K562 (cell line): ENCODE data around the gene RALGPS1. TPM values are rescaled to one million over a fixed set of nuclear protein-coding genes. Genes with fewer than 3 reads are reported as not detected.

Source experiments
- ATF4 ChIP-seq: fragments of 450-650 bp; formaldehyde crosslinking; IDR thresholded peaks from 2 replicates; pipeline ENCODE4 v1.4.0; 2022; ENCODE audit warnings: mild to moderate bottlenecking, moderate library complexity
- DIDO1 ChIP-seq: fragments of 450-650 bp; IDR thresholded peaks from 2 replicates; pipeline ENCODE4 v1.6.1; 2016; ENCODE audit warnings: low read depth, missing biosample characterization, missing genetic modification characterization
- ELF4 ChIP-seq: fragments of 450-650 bp; formaldehyde crosslinking; IDR thresholded peaks from 2 replicates; pipeline ENCODE4 v1.4.0; 2022; ENCODE audit warnings: missing genetic modification characterization
- EZH2 ChIP-seq: IDR thresholded peaks from 2 replicates; pipeline ENCODE4 v1.6.1; 2012; ENCODE audit warnings: low read depth, mild to moderate bottlenecking, inconsistent platforms, low read length, borderline replicate concordance
- HLTF ChIP-seq: fragments of 450-650 bp; IDR thresholded peaks from 2 replicates; pipeline ENCODE4 v1.6.1; 2016
- HMG20A ChIP-seq: fragments of 450-650 bp; formaldehyde crosslinking; conservative IDR thresholded peaks from 2 replicates; pipeline ENCODE4 v1.4.0; 2020; ENCODE audit warnings: mild to moderate bottlenecking, mixed read lengths
- NCOA1 ChIP-seq: fragments of 450-650 bp; IDR thresholded peaks from 2 replicates; pipeline ENCODE4 v1.6.1; 2016; ENCODE audit warnings: low read depth
- NR0B1 ChIP-seq: fragments of 450-650 bp; IDR thresholded peaks from one replicate; pipeline ENCODE4 v1.6.1; 2018; ENCODE audit warnings: mild to moderate bottlenecking, moderate library complexity; ENCODE audit not compliant: partially characterized antibody
- RREB1 ChIP-seq: fragments of 250-450 bp; sonication (Bioruptor Pico); IDR thresholded peaks from 2 replicates; pipeline ENCODE4 v1.4.0; 2020
- SP1 ChIP-seq: sonication (generic); formaldehyde crosslinking; IDR thresholded peaks from 2 replicates; pipeline ENCODE4 v1.8.1; 2022; ENCODE audit warnings: mild to moderate bottlenecking, missing genetic modification reagents
- SP2 ChIP-seq: IDR thresholded peaks from 2 replicates; pipeline ENCODE4 v1.6.1; 2011; ENCODE audit warnings: mild to moderate bottlenecking, low read depth, low read length, moderate library complexity; ENCODE audit not compliant: poor library complexity, severe bottlenecking; ENCODE audit errors: extremely low read depth
- TCF3 ChIP-seq: sonication (generic); formaldehyde crosslinking; IDR thresholded peaks from 2 replicates; pipeline ENCODE4 v1.4.0; 2020; ENCODE audit warnings: mild to moderate bottlenecking, missing genetic modification reagents
- TCFL5 ChIP-seq: fragments of 250-450 bp; sonication (Bioruptor Pico); conservative IDR thresholded peaks from 2 replicates; pipeline ENCODE4 v1.6.1; 2021; ENCODE audit warnings: mild to moderate bottlenecking, moderate library complexity, matching md5 sums
- ZFP30 ChIP-seq: fragments of 250-450 bp; sonication (Bioruptor Pico); IDR thresholded peaks from 2 replicates; pipeline ENCODE4 v1.8.0; 2022; ENCODE audit warnings: moderate library complexity, mild to moderate bottlenecking, inconsistent platforms, borderline replicate concordance
- ZMIZ1 ChIP-seq, 2 experiments: fragments of 150-350 bp in 1 of 2; IDR thresholded peaks; 2 replicates each; pipeline ENCODE4 v1.6.1; 2012 to 2016; ENCODE audit warnings: low read depth in 2 of 2, low read length in 2 of 2, mild to moderate bottlenecking in 1 of 2, moderate library complexity in 1 of 2
- ZNF253 ChIP-seq: fragments of 250-450 bp; sonication (Bioruptor Pico); conservative IDR thresholded peaks from 2 replicates; pipeline ENCODE4 v1.6.1; 2021; ENCODE audit warnings: mild to moderate bottlenecking
- ZNF347 ChIP-seq: fragments of 450-650 bp; formaldehyde crosslinking; IDR thresholded peaks from 2 replicates; pipeline ENCODE4 v1.4.0; 2020; ENCODE audit warnings: low read depth, mild to moderate bottlenecking, moderate library complexity
- ZNF77 ChIP-seq: fragments of 250-450 bp; sonication (Bioruptor Pico); IDR thresholded peaks from 2 replicates; pipeline ENCODE4 v1.5.0; 2020
- polyA plus RNA-seq, 8 experiments: library from polyadenylated mRNA; depleted of rRNA in 4 of 8; stranded (reverse) in 5 of 8; unstranded in 3 of 8; fragments of >200 nt; fragmentation: Nextera tagmentation in 2 of 8; fragmentation: Illumina TruSeq in 1 of 8; extraction: Ambion mirVana in 2 of 8; extraction: Trizol in 1 of 8; gene quantifications; 2 replicates each; pipeline versions ENCODE4 v1.2.1 to v1.2.3, GENCODE V29; 2011 to 2014; ENCODE audit warnings: inconsistent platforms in 1 of 8, missing spikeins in 1 of 8
- total RNA-seq, 7 experiments: library from RNA; depleted of rRNA in 6 of 7; stranded (reverse); fragments of >200 nt in 6 of 7; fragmentation: Illumina TruSeq in 2 of 7; extraction: Trizol in 2 of 7; gene quantifications; 2 replicates each; pipeline versions ENCODE4 v1.2.1 to v1.2.3, GENCODE V29; 2011 to 2021; ENCODE audit warnings: low replicate concordance in 1 of 7

Gene RALGPS1
- total and polyA plus RNA-seq, 9 of the 15 experiments (the other 6 are each of a cell fraction or from before 2014, with no cell fraction given), result 0.04 to 2.6 (median 1.5) TPM

DNA sequence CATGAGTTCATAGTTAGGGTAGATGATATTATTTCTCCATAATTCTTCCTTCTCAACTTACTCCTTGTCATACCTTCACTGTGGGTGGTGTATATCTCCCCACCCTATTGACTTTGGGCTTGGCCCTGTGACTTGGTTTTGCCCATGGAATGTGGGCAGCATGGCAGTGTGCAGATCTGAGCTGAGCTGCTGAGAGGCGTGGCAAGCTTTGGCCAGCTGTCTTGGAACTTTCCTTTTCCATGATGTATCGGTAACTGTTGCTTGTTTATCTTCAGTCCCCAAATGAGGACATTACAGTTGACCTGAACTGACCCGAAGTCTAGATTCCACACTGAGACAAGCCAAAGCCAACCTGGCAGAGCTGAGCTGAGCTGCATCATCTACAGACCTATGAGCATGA is 70.4 kb downstream of the RALGPS1 start (continued):
- TF ChIP-seq NR0B1 (no peak), RREB1 (CRISPR knock-in tag) (no peak), HMG20A (no peak), DIDO1 (no peak), SP1 (CRISPR knock-in tag) (no peak), TCFL5 (no peak), ZNF347 (CRISPR knock-in tag) (no peak), ZFP30 (CRISPR knock-in tag) (no peak), ELF4 (CRISPR knock-in tag) (0 out of 2 replicates have a peak, but pooled peaks have one; percentile 36), ZNF253 (CRISPR knock-in tag) (no peak), TCF3 (CRISPR knock-in tag) (peak; percentile 47), ZNF77 (CRISPR knock-in tag) (no peak), ATF4 (CRISPR knock-in tag) (0 out of 2 replicates have a peak, but pooled peaks have one; percentile 22), ZMIZ1 (IDR thresholded peaks at IDR 0.05; ENCODE audit: low read depth in 2 of 2, low read length in 2 of 2) (no peak), EZH2 (no peak), NCOA1 (peak; percentile 51; the same call in 1 of the 2 replicates), HLTF (no peak), SP2 (no peak)
